Natural killer cell (primary cell): Measurements from ENCODE around the gene GRK6. TPM values are rescaled to one million over a fixed set of nuclear protein-coding genes. Genes with fewer than 3 reads are reported as not detected.
A peak's percentile ranks its signal among the peaks of the same experiment; 100 is the strongest.

Experiments
- ATAC-seq, 3 donors: fragments of 150-1000 bp in 2 of 3; fragments of 200-7000 bp in 1 of 3; cut with Tn5 transposase; 1 replicate in 1 of 3; 2 replicates in 2 of 3; pipeline ENCODE4 v1.10.0; 2021; ENCODE audit warnings: mild to moderate bottlenecking in 2 of 3, moderate library complexity in 2 of 3
- DNase-seq, 2 donors: peaks; one replicate each; pipeline versions ENCODE4 v3.0.0 to v3.0.0-alpha.2; 2013 to 2021; ENCODE audit warnings: mixed read lengths in 1 of 2
- H3K27ac ChIP-seq: one replicate; pipeline ENCODE4 v1.5.1; 2013; ENCODE audit warnings: mild to moderate bottlenecking, low read length
- H3K27me3 ChIP-seq: one replicate; pipeline ENCODE4 v1.6.1; 2013; ENCODE audit warnings: low read length; ENCODE audit not compliant: control insufficient read depth, insufficient read depth
- H3K36me3 ChIP-seq: one replicate; pipeline ENCODE4 v1.6.1; 2013; ENCODE audit warnings: low read length; ENCODE audit not compliant: control insufficient read depth, insufficient read depth
- H3K4me1 ChIP-seq: one replicate; pipeline ENCODE4 v1.6.1; 2013; ENCODE audit warnings: low read length; ENCODE audit not compliant: control insufficient read depth, insufficient read depth
- H3K4me3 ChIP-seq: one replicate; pipeline ENCODE4 v1.5.1; 2013; ENCODE audit warnings: low read length
- H3K9me3 ChIP-seq: one replicate; pipeline ENCODE4 v1.6.1; 2013; ENCODE audit warnings: low read length; ENCODE audit not compliant: control insufficient read depth, insufficient read depth
- H3K27ac Mint-ChIP-seq, 2 donors: one replicate each; pipeline ENCODE4 v1.8.0; 2022; ENCODE audit warnings: mild to moderate bottlenecking in 2 of 2, mixed read lengths in 2 of 2, moderate library complexity in 1 of 2
- H3K27me3 Mint-ChIP-seq, 2 donors: one replicate each; pipeline ENCODE4 v1.8.0; 2022; ENCODE audit warnings: low read depth in 2 of 2, mixed read lengths in 2 of 2
- H3K36me3 Mint-ChIP-seq: one replicate; pipeline ENCODE4 v1.8.0; 2022; ENCODE audit warnings: mixed read lengths
- H3K4me1 Mint-ChIP-seq, 2 donors: one replicate each; pipeline ENCODE4 v1.8.0; 2022; ENCODE audit warnings: mixed read lengths in 2 of 2
- H3K4me3 Mint-ChIP-seq: one replicate; pipeline ENCODE4 v1.8.0; 2022; ENCODE audit warnings: mild to moderate bottlenecking, moderate library complexity, mixed read lengths
- H3K9me3 Mint-ChIP-seq, 2 donors: one replicate each; pipeline ENCODE4 v1.8.0; 2022; ENCODE audit warnings: mixed read lengths in 2 of 2
- CTCF ChIP-seq: fragments of 200-600 bp; IDR thresholded peaks from one replicate; pipeline ENCODE4 v1.8.0; 2022; ENCODE audit warnings: antibody characterized with exemption
- WGBS: methylation state at CpG from one replicate; pipeline ENCODE4 v1.1.7; 2013; ENCODE audit warnings: missing lambda C conversion rate; ENCODE audit not compliant: insufficient coverage; 5-methylcytosine and 5-hydroxymethylcytosine counted together
- intact Hi-C: fragments of 100-400 bp; cut with micrococcal nuclease; formaldehyde crosslinking; loops from one replicate; pipeline ENCODE4 v1.14.2; 2022
- total RNA-seq, 4 donors: library from RNA; stranded (reverse); fragments of 120-200 nt in 1 of 4; gene quantifications; one replicate each; pipeline versions ENCODE4 v1.2.3 to v1.2.4, GENCODE V29; 2013 to 2022

Gene GRK6
- total RNA-seq, 3 donors from 2014 or later (not counting 1 experiment from before 2014, with no cell fraction given) = 173 to 221 (median 190) TPM

- TF ChIP-seq CTCF = no peak
- no peaks in the 10 kb centered on the region for H3K36me3 Mint-ChIP-seq
- peaks cover 10 to 13% of the 10 kb centered on the region in 2 donors for H3K27me3 Mint-ChIP-seq
- Histone ChIP-seq H3K27me3 (peaks cover 20% of the 10 kb centered on the region), H3K27ac (no peak overlapping the region), H3K4me3 (no peak overlapping the region), H3K4me1 (peaks cover 18% of the 10 kb centered on the region), H3K36me3 (no peaks in the 10 kb centered on the region), H3K9me3 (no peaks in the 10 kb centered on the region)
- H3K4me1 Mint-ChIP-seq = peaks cover 3 to 6% of the 10 kb centered on the region in 2 donors
- no peaks in the 10 kb centered on the region for H3K9me3 Mint-ChIP-seq
- ATAC-seq (no peak), DNase-seq (no peak)
- WGBS = 87% methylated on average over 14 of the region's 16 CpGs
- intact Hi-C loops = no loop called here
- H3K27ac Mint-ChIP-seq = no peak overlapping the region
- no peak overlapping the region for H3K4me3 Mint-ChIP-seq
Measured at GRCh38 chr5:177397875-177398390, 28.5 kb upstream of the GRK6 start.

DNA sequence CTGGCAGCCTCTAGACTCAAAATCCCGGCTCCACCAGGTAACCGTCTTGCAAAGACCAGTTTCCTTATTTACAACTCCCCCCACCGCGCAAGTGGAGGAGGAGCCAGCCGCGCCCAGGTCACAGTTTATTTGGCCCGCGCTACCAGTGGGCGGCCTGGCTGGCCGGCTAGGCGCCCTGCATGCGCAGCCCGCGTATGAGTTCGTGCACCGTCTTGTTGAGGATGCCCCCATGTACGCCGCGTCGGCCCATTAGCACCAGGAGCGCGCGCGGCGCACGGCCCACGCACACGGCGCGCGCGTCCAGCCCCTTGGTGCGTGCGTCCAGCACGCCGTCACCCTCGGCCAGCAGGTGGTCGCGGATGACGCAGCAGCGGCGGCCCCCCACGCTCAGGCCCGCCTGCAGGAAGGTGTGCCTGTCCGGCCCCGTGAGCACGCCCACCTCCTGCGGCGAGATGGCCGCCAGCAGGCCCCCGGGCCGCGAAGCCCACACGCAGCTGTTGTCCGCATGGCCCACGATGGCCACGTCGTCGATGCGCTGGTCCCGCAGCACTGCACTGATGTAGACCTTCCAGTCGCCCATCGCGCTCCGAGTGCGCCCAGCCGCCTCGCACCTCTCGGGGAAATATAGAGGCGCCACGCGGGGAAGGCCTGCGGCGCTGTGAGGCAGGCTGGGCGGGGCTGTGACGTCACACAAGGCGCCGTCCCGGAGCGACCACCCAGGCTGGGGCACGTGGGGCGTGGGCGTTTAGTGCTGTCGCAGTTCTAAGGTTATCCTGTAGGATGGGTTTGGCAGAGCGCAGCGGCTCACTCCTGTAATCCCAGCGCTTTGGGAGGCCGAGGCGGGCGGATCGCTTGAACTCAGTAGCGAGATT lies 26.2 kb upstream of the GRK6 start, which contains the start of gene PFN3:
Gene PFN3 (minus strand): TSS at position 665 of the 872 bp plus-strand sequence. CDS start 85 bp downstream, at position 580.
- Histone ChIP-seq H3K4me1 (peaks cover 32% of the 10 kb centered on the region), H3K36me3 (no peaks in the 10 kb centered on the region), H3K9me3 (no peaks in the 10 kb centered on the region), H3K27me3 (peaks cover 22% of the 10 kb centered on the region), H3K27ac (no peak within 1 kb of the TSS), H3K4me3 (no peak within 1 kb of the TSS)
- H3K4me1 Mint-ChIP-seq = peaks cover 19 to 21% of the 10 kb centered on the region in 2 donors
- DNase-seq (no peak), ATAC-seq (no peak)
- 74% methylated on average over 92 of the region's 92 CpGs for WGBS
- H3K9me3 Mint-ChIP-seq = no peaks in the 10 kb centered on the region
- no peak within 1 kb of the TSS for H3K27ac Mint-ChIP-seq
- H3K27me3 Mint-ChIP-seq = peaks cover 13 to 17% of the 10 kb centered on the region in 2 donors
- intact Hi-C loops = no loop called here
- H3K4me3 Mint-ChIP-seq = no peak within 1 kb of the TSS
- TF ChIP-seq CTCF = no peak
- no peaks in the 10 kb centered on the region for H3K36me3 Mint-ChIP-seq

DNA sequence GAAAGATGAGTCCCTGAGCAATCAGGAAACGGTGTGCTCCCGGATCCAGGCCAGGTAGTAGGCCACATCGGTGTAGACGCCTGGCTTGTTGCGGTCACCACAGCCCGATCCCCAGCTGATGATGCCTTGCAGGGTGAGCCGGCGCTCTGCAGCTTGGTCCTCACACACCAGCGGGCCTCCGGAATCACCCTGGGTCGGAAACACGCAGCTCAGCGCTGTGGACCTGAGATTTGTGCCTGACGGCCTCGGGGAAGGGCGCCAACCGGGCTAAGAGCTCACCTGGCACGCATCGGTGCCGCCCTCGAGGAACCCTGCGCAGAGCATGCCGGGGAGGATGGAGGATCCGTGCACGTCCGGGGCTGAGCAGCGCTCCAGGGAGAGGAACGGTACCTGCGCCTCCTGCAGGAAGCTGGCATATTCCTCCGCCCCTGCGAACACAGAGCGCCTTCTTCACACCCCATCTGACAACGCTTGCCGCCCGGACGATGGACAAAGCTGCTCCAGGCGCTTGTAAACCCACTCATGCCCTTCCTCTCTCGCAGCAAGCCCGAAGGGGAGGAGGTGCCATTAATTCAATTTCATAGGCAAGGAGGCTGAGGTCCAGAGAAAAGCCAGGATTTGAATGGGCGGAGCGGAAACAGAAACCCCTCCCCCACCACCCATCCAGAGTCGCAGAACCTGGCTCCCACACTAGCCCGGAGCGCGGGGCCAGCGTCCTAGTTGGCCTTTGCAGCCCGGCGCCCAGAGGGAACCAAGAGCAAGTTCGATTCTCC lies 24.0 kb upstream of the GRK6 start:
- H3K27ac ChIP-seq = no peak overlapping the region
- ATAC-seq = no peak

More for the DNA sequence above, 24.0 kb upstream of the GRK6 start:
- TF ChIP-seq CTCF = no peak
- H3K27me3 Mint-ChIP-seq = peaks cover 13 to 17% of the 10 kb centered on the region in 2 donors
- peak in 1 of 2 donors; percentile 86 for DNase-seq
- intact Hi-C loops = loop anchor here (1.0 kb wide), 1 partner anchor 12 kb away; no protein-coding TSS in a partner anchor
- Histone ChIP-seq H3K4me3 (peak overlapping the region; percentile 2), H3K27me3 (peaks cover 22% of the 10 kb centered on the region), H3K36me3 (no peaks in the 10 kb centered on the region), H3K4me1 (peaks cover 50% of the 10 kb centered on the region), H3K9me3 (no peaks in the 10 kb centered on the region)
- H3K4me1 Mint-ChIP-seq = peaks cover 35 to 42% of the 10 kb centered on the region in 2 donors
- peak overlapping the region; percentile 72 for H3K4me3 Mint-ChIP-seq
- WGBS = 27% methylated on average over 49 of the region's 49 CpGs
- H3K9me3 Mint-ChIP-seq = no peaks in the 10 kb centered on the region
- H3K27ac Mint-ChIP-seq = peak overlapping the region; percentile 62 to 84
- H3K36me3 Mint-ChIP-seq = no peaks in the 10 kb centered on the region
